DOHH2 (cell line): ENCODE results near the gene ATP9B.

Source experiments
- H3F3A ChIP-seq: fragments of 200-600 bp; sonication (generic), shearing (Covaris generic); 2 replicates; pipeline ENCODE4 v1.6.0; 2016; ENCODE audit warnings: antibody characterized with exemption, mild to moderate bottlenecking; ENCODE audit not compliant: control insufficient read depth, insufficient read depth
- H3K27ac ChIP-seq: fragments of 200-600 bp; sonication (generic); 2 replicates; pipeline ENCODE4 v1.5.1; 2014; ENCODE audit warnings: low read depth, mild to moderate bottlenecking, low read length, moderate library complexity
- H3K27me3 ChIP-seq: fragments of 200-600 bp; sonication (generic); 2 replicates; pipeline ENCODE4 v1.6.1; 2014; ENCODE audit warnings: mild to moderate bottlenecking, low read length, mixed read lengths; ENCODE audit not compliant: control insufficient read depth
- H3K36me3 ChIP-seq: fragments of 200-600 bp; sonication (generic); 2 replicates; pipeline ENCODE4 v1.6.1; 2014; ENCODE audit warnings: mild to moderate bottlenecking, low read length, moderate library complexity, mixed read lengths; ENCODE audit not compliant: control insufficient read depth
- H3K4me1 ChIP-seq: fragments of 200-600 bp; sonication (generic); 2 replicates; pipeline ENCODE4 v1.6.1; 2014; ENCODE audit warnings: mild to moderate bottlenecking, low read length, mixed read lengths; ENCODE audit not compliant: control insufficient read depth
- H3K4me2 ChIP-seq: fragments of 200-600 bp; sonication (generic); 2 replicates; pipeline ENCODE4 v1.6.0; 2014; ENCODE audit warnings: mild to moderate bottlenecking, low read length, moderate library complexity
- H3K4me3 ChIP-seq: fragments of 200-600 bp; sonication (generic); 2 replicates; pipeline ENCODE4 v1.5.1; 2014; ENCODE audit warnings: mild to moderate bottlenecking, low read length, mixed read lengths
- H3K79me2 ChIP-seq: fragments of 200-600 bp; sonication (generic); 2 replicates; pipeline ENCODE4 v1.6.1; 2014; ENCODE audit warnings: mild to moderate bottlenecking, low read length, mixed read lengths; ENCODE audit not compliant: control insufficient read depth
- H3K9me2 ChIP-seq: fragments of 200-600 bp; sonication (generic); replicated peaks from 2 replicates; pipeline ENCODE4 v1.6.1; 2014; ENCODE audit warnings: mild to moderate bottlenecking, low read length, mixed read lengths; ENCODE audit not compliant: control insufficient read depth
- H3K9me3 ChIP-seq: fragments of 200-600 bp; sonication (generic); 2 replicates; pipeline ENCODE4 v1.6.1; 2014; ENCODE audit warnings: antibody characterized with exemption, low read length, mixed read lengths; ENCODE audit not compliant: control insufficient read depth, insufficient read depth
- H4K20me1 ChIP-seq: fragments of 200-600 bp; sonication (generic); 2 replicates; pipeline ENCODE4 v1.6.0; 2014; ENCODE audit warnings: low read depth, mild to moderate bottlenecking, antibody characterized with exemption, low read length, moderate library complexity; ENCODE audit not compliant: control insufficient read depth, insufficient read depth
- EZH2phosphoT487 ChIP-seq: fragments of 200-600 bp; sonication (generic); IDR thresholded peaks from 2 replicates; pipeline ENCODE4 v1.6.1; 2017; ENCODE audit warnings: borderline replicate concordance, mild to moderate bottlenecking, antibody characterized with exemption, low read length, moderate library complexity, mixed read lengths
- TF ChIP-seq, protein P1 (sequence below): fragments of 200-600 bp; sonication (generic); IDR thresholded peaks from one replicate; pipeline ENCODE4 v1.5.1; 2014; ENCODE audit warnings: antibody characterized with exemption, mild to moderate bottlenecking, low read depth, low read length; ENCODE audit not compliant: poor library complexity, severe bottlenecking

The ATP9B gene

DNA sequence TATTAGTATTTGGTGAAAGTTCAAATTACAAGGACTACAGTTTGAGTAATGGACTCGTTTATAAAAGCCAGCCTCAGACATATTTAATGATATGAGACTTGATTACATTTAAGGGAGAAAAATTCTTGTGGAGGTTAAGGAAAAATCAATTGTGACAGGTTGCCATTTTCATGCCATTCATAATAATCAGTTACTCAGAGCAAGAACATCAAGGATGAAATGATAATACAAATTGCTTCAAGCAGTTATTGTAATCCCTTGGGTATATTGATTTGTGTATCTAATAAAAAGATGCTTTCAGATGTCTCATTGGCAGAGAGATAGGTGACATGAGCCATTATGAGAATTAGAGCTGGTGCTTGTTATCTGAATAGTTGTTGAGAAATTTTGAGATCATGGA is 153.6 kb downstream of the ATP9B start:
- Histone ChIP-seq H3K9me2 (no peaks in the 10 kb centered on the region), H3K36me3 (no peaks in the 10 kb centered on the region), H3K79me2 (no peaks in the 10 kb centered on the region), H3F3A (no peaks in the 10 kb centered on the region), H3K9me3 (no peaks in the 10 kb centered on the region), H3K27me3 (no peaks in the 10 kb centered on the region), H4K20me1 (no peaks in the 10 kb centered on the region), H3K27ac (peak overlapping the region; percentile 35), H3K4me1 (peaks cover 34% of the 10 kb centered on the region), H3K4me2 (peak overlapping the region; percentile 41; the same call in 1 of the 2 replicates), H3K4me3 (0 out of 2 replicates have a peak overlapping the region, but pooled peaks have one; percentile 14)
- TF ChIP-seq, protein P1, sequence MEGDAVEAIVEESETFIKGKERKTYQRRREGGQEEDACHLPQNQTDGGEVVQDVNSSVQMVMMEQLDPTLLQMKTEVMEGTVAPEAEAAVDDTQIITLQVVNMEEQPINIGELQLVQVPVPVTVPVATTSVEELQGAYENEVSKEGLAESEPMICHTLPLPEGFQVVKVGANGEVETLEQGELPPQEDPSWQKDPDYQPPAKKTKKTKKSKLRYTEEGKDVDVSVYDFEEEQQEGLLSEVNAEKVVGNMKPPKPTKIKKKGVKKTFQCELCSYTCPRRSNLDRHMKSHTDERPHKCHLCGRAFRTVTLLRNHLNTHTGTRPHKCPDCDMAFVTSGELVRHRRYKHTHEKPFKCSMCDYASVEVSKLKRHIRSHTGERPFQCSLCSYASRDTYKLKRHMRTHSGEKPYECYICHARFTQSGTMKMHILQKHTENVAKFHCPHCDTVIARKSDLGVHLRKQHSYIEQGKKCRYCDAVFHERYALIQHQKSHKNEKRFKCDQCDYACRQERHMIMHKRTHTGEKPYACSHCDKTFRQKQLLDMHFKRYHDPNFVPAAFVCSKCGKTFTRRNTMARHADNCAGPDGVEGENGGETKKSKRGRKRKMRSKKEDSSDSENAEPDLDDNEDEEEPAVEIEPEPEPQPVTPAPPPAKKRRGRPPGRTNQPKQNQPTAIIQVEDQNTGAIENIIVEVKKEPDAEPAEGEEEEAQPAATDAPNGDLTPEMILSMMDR, result no peak
- TF ChIP-seq EZH2phosphoT487, result no peak

DNA sequence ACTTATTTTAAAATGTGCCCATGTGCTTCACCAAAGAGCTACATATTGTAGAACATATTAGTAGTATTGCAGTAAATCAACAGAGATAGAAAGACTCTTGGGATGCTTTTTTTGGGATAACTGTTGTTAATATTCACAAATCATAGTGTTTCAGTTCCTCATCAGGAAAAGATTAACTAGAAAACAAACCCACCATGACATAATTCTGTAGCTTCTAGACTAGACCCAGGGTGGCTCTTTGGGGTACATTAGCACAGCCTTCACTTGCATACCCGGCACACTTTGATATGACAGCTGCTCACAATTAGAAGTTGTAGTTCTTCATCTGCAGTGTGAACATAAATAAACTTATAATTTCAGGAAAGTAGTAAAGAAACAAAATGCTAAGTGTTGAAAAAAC is 154.2 kb downstream of the ATP9B start:
- Histone ChIP-seq H3K9me2 (no peaks in the 10 kb centered on the region), H3K4me2 (peak overlapping the region; percentile 41), H3K9me3 (no peaks in the 10 kb centered on the region), H3K27ac (peak overlapping the region; percentile 35; the same call in 1 of the 2 replicates), H3K79me2 (no peaks in the 10 kb centered on the region), H3F3A (no peaks in the 10 kb centered on the region), H3K4me3 (0 out of 2 replicates have a peak overlapping the region, but pooled peaks have one; percentile 15), H4K20me1 (no peaks in the 10 kb centered on the region), H3K27me3 (no peaks in the 10 kb centered on the region), H3K4me1 (peaks cover 34% of the 10 kb centered on the region), H3K36me3 (no peaks in the 10 kb centered on the region)
- TF ChIP-seq, protein P1, result no peak
- no peak for TF ChIP-seq EZH2phosphoT487

GRCh38 chr18:79224381-79224780 is 155.2 kb downstream of the ATP9B start:
- Histone ChIP-seq H3K36me3 (no peaks in the 10 kb centered on the region), H3K9me2 (no peaks in the 10 kb centered on the region), H3K9me3 (no peaks in the 10 kb centered on the region), H3K27me3 (no peaks in the 10 kb centered on the region), H3K27ac (no peak overlapping the region), H3K4me2 (no peak overlapping the region), H3K79me2 (no peaks in the 10 kb centered on the region), H4K20me1 (no peaks in the 10 kb centered on the region), H3K4me3 (no peak overlapping the region), H3F3A (no peaks in the 10 kb centered on the region), H3K4me1 (peaks cover 27% of the 10 kb centered on the region)
- TF ChIP-seq, protein P1, result no peak
- TF ChIP-seq EZH2phosphoT487, result no peak
